Measurements from ENCODE around the gene FILIP1L.

Gene FILIP1L

GRCh38 chr3:100047455-100048141, 66.7 kb downstream of the FILIP1L start:
- CTCF ChIA-PET: interaction anchor here (0.6 to 1.2 kb wide), 3 partner anchors 17 to 206 kb away, joined by 3 read pairs; no protein-coding TSS in a partner anchor
- Histone ChIP-seq H3K4me1 (ENCODE audit: control extremely low read depth in 1 of 4, control insufficient read depth in 4 of 4, insufficient read depth in 4 of 4, low read length in 3 of 4) (peaks cover 0 to 32% (median 8%) of the 10 kb centered on the region in 4 experiments), H3K27ac (ENCODE audit: insufficient read depth in 1 of 2, low read depth in 1 of 2, low read length in 2 of 2, poor library complexity in 1 of 2, severe bottlenecking in 2 of 2) (peak overlapping the region in 1 of 2 experiments; percentile 52)

GRCh38 chr3:100046986-100047385, 67.3 kb downstream of the FILIP1L start:
- ChIA-PET POLR2A (no interaction called here), CTCF (interaction anchor here (1.2 kb wide), 1 partner anchor 207 kb away, joined by 3 read pairs; no protein-coding TSS in a partner anchor)
- Histone ChIP-seq H3K9me3 (ENCODE audit: control extremely low read depth in 1 of 5, control insufficient read depth in 4 of 5, insufficient read depth in 2 of 5, low read depth in 1 of 5, low read length in 4 of 5) (no peaks in the 10 kb centered on the region), H3K27ac (ENCODE audit: insufficient read depth in 1 of 2, low read depth in 1 of 2, low read length in 2 of 2, poor library complexity in 1 of 2, severe bottlenecking in 2 of 2) (no peak overlapping the region), H3K27me3 (replicated peaks in 2 of 5; ENCODE audit: control insufficient read depth in 4 of 5, insufficient read depth in 5 of 5, low read length in 4 of 5) (no peaks in the 10 kb centered on the region), H3K4me1 (ENCODE audit: control extremely low read depth in 1 of 4, control insufficient read depth in 4 of 4, insufficient read depth in 4 of 4, low read length in 3 of 4) (peaks cover 0 to 32% (median 8%) of the 10 kb centered on the region in 4 experiments), H3K36me3 (ENCODE audit: control insufficient read depth in 4 of 4, insufficient read depth in 4 of 4, low read length in 3 of 4) (no peaks in the 10 kb centered on the region), H3K4me3 (ENCODE audit: control insufficient read depth in 1 of 7, extremely low read depth in 1 of 7, insufficient read depth in 4 of 7, low read depth in 2 of 7, low read length in 6 of 7) (no peak overlapping the region)
- DNase-seq: no peak
- no CpG with 5 or more reads among the region's 2 CpGs for WGBS (ENCODE audit: insufficient coverage)

More at GRCh38 chr3:100047455-100048141, 66.7 kb downstream of the FILIP1L start:
- Histone ChIP-seq H3K9me3 (ENCODE audit: control extremely low read depth in 1 of 5, control insufficient read depth in 4 of 5, insufficient read depth in 2 of 5, low read depth in 1 of 5, low read length in 4 of 5) (no peaks in the 10 kb centered on the region), H3K4me3 (ENCODE audit: control insufficient read depth in 1 of 7, extremely low read depth in 1 of 7, insufficient read depth in 4 of 7, low read depth in 2 of 7, low read length in 6 of 7) (peak overlapping the region in 6 of 7 experiments; percentile 8 to 56 (median 38)), H3K36me3 (ENCODE audit: control insufficient read depth in 4 of 4, insufficient read depth in 4 of 4, low read length in 3 of 4) (no peaks in the 10 kb centered on the region), H3K27me3 (replicated peaks in 2 of 5; ENCODE audit: control insufficient read depth in 4 of 5, insufficient read depth in 5 of 5, low read length in 4 of 5) (no peaks in the 10 kb centered on the region)
- POLR2A ChIA-PET: no interaction called here
- WGBS (ENCODE audit: insufficient coverage): 55% methylated on average over 5 of the region's 6 CpGs
- DNase-seq: peak; percentile 23 to 81 (median 68)

DNA sequence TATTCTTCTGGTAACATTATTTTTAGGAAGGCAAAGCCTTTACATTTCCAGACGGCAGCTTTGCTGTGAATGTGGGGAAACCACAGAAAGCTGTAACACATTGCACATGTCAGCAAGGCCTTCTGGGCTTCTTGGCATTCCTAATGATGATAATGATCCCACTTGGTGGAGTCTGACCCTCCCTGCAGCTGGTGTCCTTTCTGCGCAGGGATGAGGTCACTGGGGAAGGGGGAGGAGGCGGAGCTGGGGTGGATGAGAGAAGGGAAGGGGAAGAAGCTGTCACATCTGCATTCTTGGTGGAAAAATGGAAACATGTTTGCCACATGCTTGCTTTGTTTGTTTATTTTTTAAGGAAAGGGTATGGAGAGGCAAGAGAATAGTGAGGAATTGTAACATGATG, 68.6 kb downstream of the FILIP1L start:
- Histone ChIP-seq H3K36me3 (ENCODE audit: control insufficient read depth in 4 of 4, insufficient read depth in 4 of 4, low read length in 3 of 4) (no peaks in the 10 kb centered on the region), H3K4me3 (ENCODE audit: control insufficient read depth in 1 of 7, extremely low read depth in 1 of 7, insufficient read depth in 4 of 7, low read depth in 2 of 7, low read length in 6 of 7) (no peak overlapping the region), H3K27ac (ENCODE audit: insufficient read depth in 1 of 2, low read depth in 1 of 2, low read length in 2 of 2, poor library complexity in 1 of 2, severe bottlenecking in 2 of 2) (no peak overlapping the region), H3K9me3 (ENCODE audit: control extremely low read depth in 1 of 5, control insufficient read depth in 4 of 5, insufficient read depth in 2 of 5, low read depth in 1 of 5, low read length in 4 of 5) (no peaks in the 10 kb centered on the region), H3K27me3 (replicated peaks in 2 of 5; ENCODE audit: control insufficient read depth in 4 of 5, insufficient read depth in 5 of 5, low read length in 4 of 5) (no peaks in the 10 kb centered on the region), H3K4me1 (ENCODE audit: control extremely low read depth in 1 of 4, control insufficient read depth in 4 of 4, insufficient read depth in 4 of 4, low read length in 3 of 4) (peaks cover 0 to 32% (median 8%) of the 10 kb centered on the region in 4 experiments)
- DNase-seq: no peak
- 100% methylated on average over 2 of the region's 3 CpGs for WGBS (ENCODE audit: insufficient coverage)
- POLR2A ChIA-PET: no interaction called here
- CTCF ChIA-PET: interaction anchor here (0.6 to 1.6 kb wide), 3 partner anchors 207 to 796 kb away, joined by 3 read pairs; no protein-coding TSS in a partner anchor

GRCh38 chr3:100044369-100044768, 69.9 kb downstream of the FILIP1L start:
- H3K9me3 ChIP-seq (ENCODE audit: control extremely low read depth in 1 of 5, control insufficient read depth in 4 of 5, insufficient read depth in 2 of 5, low read depth in 1 of 5, low read length in 4 of 5): no peaks in the 10 kb centered on the region
- POLR2A ChIA-PET: no interaction called here
- H3K4me3 ChIP-seq (ENCODE audit: control insufficient read depth in 1 of 7, extremely low read depth in 1 of 7, insufficient read depth in 4 of 7, low read depth in 2 of 7, low read length in 6 of 7): no peak overlapping the region
- H3K4me1 ChIP-seq (ENCODE audit: control extremely low read depth in 1 of 4, control insufficient read depth in 4 of 4, insufficient read depth in 4 of 4, low read length in 3 of 4): peaks cover 0 to 32% (median 8%) of the 10 kb centered on the region in 4 experiments
- DNase-seq: peak; percentile 32 to 83 (median 77)
- H3K36me3 ChIP-seq (ENCODE audit: control insufficient read depth in 4 of 4, insufficient read depth in 4 of 4, low read length in 3 of 4): no peaks in the 10 kb centered on the region
- no peak overlapping the region for H3K27ac ChIP-seq (ENCODE audit: insufficient read depth in 1 of 2, low read depth in 1 of 2, low read length in 2 of 2, poor library complexity in 1 of 2, severe bottlenecking in 2 of 2)
- H3K27me3 ChIP-seq (replicated peaks in 2 of 5; ENCODE audit: control insufficient read depth in 4 of 5, insufficient read depth in 5 of 5, low read length in 4 of 5): no peaks in the 10 kb centered on the region
- CTCF ChIA-PET: interaction anchor here (1.0 to 1.6 kb wide), 3 partner anchors 10 to 205 kb away, joined by 3 read pairs; no protein-coding TSS in a partner anchor

DNA sequence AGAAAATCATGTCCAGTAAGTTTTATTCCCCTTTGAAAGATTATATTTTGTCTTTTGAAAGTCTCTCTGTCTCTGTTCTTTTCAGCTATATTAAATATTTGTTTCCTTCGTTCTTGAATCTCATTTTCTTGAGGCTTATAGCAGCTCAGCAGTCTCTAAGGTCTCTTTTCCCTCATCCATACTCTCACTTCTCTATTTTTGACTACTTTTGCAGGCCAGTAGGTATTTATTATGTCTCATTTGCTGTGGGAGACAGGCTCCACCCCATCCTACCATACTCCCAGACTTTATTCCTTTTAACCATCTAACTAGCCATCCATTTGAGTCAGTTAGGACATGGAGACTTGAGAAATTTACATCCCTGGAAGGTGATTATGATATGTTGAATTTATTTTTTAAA, 71.0 kb downstream of the FILIP1L start:
- H3K4me1 ChIP-seq (ENCODE audit: control extremely low read depth in 1 of 4, control insufficient read depth in 4 of 4, insufficient read depth in 4 of 4, low read length in 3 of 4): peaks cover 0 to 30% (median 8%) of the 10 kb centered on the region in 4 experiments
- H3K36me3 ChIP-seq (ENCODE audit: control insufficient read depth in 4 of 4, insufficient read depth in 4 of 4, low read length in 3 of 4): no peaks in the 10 kb centered on the region
- CTCF ChIA-PET: no interaction called here
- no peaks in the 10 kb centered on the region for H3K27me3 ChIP-seq (replicated peaks in 2 of 5; ENCODE audit: control insufficient read depth in 4 of 5, insufficient read depth in 5 of 5, low read length in 4 of 5)
- no peaks in the 10 kb centered on the region for H3K9me3 ChIP-seq (ENCODE audit: control extremely low read depth in 1 of 5, control insufficient read depth in 4 of 5, insufficient read depth in 2 of 5, low read depth in 1 of 5, low read length in 4 of 5)
- H3K4me3 ChIP-seq (ENCODE audit: control insufficient read depth in 1 of 7, extremely low read depth in 1 of 7, insufficient read depth in 4 of 7, low read depth in 2 of 7, low read length in 6 of 7): no peak overlapping the region
- no peak overlapping the region for H3K27ac ChIP-seq (ENCODE audit: insufficient read depth in 1 of 2, low read depth in 1 of 2, low read length in 2 of 2, poor library complexity in 1 of 2, severe bottlenecking in 2 of 2)
- POLR2A ChIA-PET: no interaction called here
- WGBS (ENCODE audit: insufficient coverage): no CpG with 5 or more reads among the region's 1 CpG
- DNase-seq: no peak

DNA sequence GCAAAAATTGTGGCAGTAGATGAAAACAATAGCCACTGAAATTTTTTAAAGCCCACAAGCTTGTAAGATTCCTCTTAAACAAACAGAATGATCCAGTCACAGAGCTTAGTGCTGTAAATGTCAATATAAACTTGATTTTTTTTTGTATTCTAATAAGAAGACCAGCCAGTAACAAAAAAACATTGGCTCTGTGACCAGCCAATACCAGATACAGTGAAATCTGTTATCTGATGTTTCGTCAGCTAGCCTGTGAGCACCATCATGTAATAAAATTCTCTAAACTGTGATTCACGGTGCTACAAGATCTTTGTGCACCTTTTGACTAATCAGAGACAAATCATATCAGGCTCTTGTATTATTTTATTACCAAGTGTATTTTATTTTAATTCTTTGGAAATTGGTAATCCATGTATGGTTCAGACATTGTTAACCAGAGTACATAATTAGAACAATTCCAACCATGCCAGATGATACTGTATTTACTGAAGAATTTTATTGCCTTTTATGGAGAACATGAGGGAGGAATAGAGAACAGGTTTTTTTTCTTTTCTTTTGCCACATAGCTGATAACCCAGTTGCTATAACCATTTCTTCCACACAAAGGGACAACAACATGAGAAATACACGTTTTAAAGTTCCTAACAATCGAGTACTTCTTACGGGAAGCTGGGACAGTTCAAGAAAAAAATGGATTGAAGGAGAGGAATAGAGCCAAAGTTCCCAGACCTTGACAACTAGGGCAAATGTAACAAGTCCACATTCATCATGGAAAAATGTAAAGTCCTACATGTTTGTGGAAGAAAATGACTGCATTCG, 71.9 kb downstream of the FILIP1L start:
- Histone ChIP-seq H3K27ac (ENCODE audit: insufficient read depth in 1 of 2, low read depth in 1 of 2, low read length in 2 of 2, poor library complexity in 1 of 2, severe bottlenecking in 2 of 2) (no peak overlapping the region), H3K4me3 (ENCODE audit: control insufficient read depth in 1 of 7, extremely low read depth in 1 of 7, insufficient read depth in 4 of 7, low read depth in 2 of 7, low read length in 6 of 7) (no peak overlapping the region), H3K36me3 (ENCODE audit: control insufficient read depth in 4 of 4, insufficient read depth in 4 of 4, low read length in 3 of 4) (no peaks in the 10 kb centered on the region), H3K27me3 (replicated peaks in 2 of 5; ENCODE audit: control insufficient read depth in 4 of 5, insufficient read depth in 5 of 5, low read length in 4 of 5) (no peaks in the 10 kb centered on the region), H3K4me1 (ENCODE audit: control extremely low read depth in 1 of 4, control insufficient read depth in 4 of 4, insufficient read depth in 4 of 4, low read length in 3 of 4) (peaks cover 0 to 21% (median 5%) of the 10 kb centered on the region in 4 experiments), H3K9me3 (ENCODE audit: control extremely low read depth in 1 of 5, control insufficient read depth in 4 of 5, insufficient read depth in 2 of 5, low read depth in 1 of 5, low read length in 4 of 5) (no peaks in the 10 kb centered on the region)
- POLR2A ChIA-PET: no interaction called here
- 100% methylated on average over 2 of the region's 6 CpGs for WGBS (ENCODE audit: insufficient coverage)
- CTCF ChIA-PET: interaction anchor here (0.8 to 1.3 kb wide), 2 partner anchors 16 to 212 kb away, joined by 3 to 4 read pairs; no protein-coding TSS in a partner anchor
- no peak for DNase-seq

- ChIA-PET POLR2A (no interaction called here), CTCF (interaction anchor here (1.3 kb wide), 1 partner anchor 213 kb away, joined by 4 read pairs; no protein-coding TSS in a partner anchor)
- WGBS (ENCODE audit: insufficient coverage): no CpG with 5 or more reads among the region's 1 CpG
- no peak overlapping the region for H3K4me3 ChIP-seq (ENCODE audit: control insufficient read depth in 1 of 7, extremely low read depth in 1 of 7, insufficient read depth in 4 of 7, low read depth in 2 of 7, low read length in 6 of 7)
- no peaks in the 10 kb centered on the region for H3K9me3 ChIP-seq (ENCODE audit: control extremely low read depth in 1 of 5, control insufficient read depth in 4 of 5, insufficient read depth in 2 of 5, low read depth in 1 of 5, low read length in 4 of 5)
- H3K27ac ChIP-seq (ENCODE audit: insufficient read depth in 1 of 2, low read depth in 1 of 2, low read length in 2 of 2, poor library complexity in 1 of 2, severe bottlenecking in 2 of 2): no peak overlapping the region
- DNase-seq: no peak
- no peaks in the 10 kb centered on the region for H3K36me3 ChIP-seq (ENCODE audit: control insufficient read depth in 4 of 4, insufficient read depth in 4 of 4, low read length in 3 of 4)
- H3K4me1 ChIP-seq (ENCODE audit: control extremely low read depth in 1 of 4, control insufficient read depth in 4 of 4, insufficient read depth in 4 of 4, low read length in 3 of 4): peaks cover 0 to 19% (median 1%) of the 10 kb centered on the region in 4 experiments
- H3K27me3 ChIP-seq (replicated peaks in 2 of 5; ENCODE audit: control insufficient read depth in 4 of 5, insufficient read depth in 5 of 5, low read length in 4 of 5): no peaks in the 10 kb centered on the region
Measured at GRCh38 chr3:100041328-100041749, 73.0 kb downstream of the FILIP1L start.

Data from common myeloid progenitor, CD34-positive (primary cell).